ENCODE measurements around the gene KCNJ6. TPM values are rescaled to one million over a fixed set of nuclear protein-coding genes. Genes with fewer than 3 reads are reported as not detected.

The KCNJ6 gene
- total RNA-seq, 1 experiment from 2014 or later = not detected

GRCh38 chr21:37700641-37701202 lies 215.5 kb downstream of the KCNJ6 start:
- Histone ChIP-seq H3K79me2 (ENCODE audit: insufficient read depth, low read length) (no peaks in the 10 kb centered on the region), H3K4me3 (replicated peaks in 1 of 2; ENCODE audit: low read depth in 1 of 2, low read length in 2 of 2) (no peak overlapping the region), H3K9me2 (ENCODE audit: insufficient read depth) (no peaks in the 10 kb centered on the region), H3K4me1 (ENCODE audit: control insufficient read depth in 1 of 2, insufficient read depth in 2 of 2, low read length in 2 of 2) (no peaks in the 10 kb centered on the region), H2AFZ (ENCODE audit: low read depth, low read length, poor library complexity, severe bottlenecking) (no peak overlapping the region), H3K27me3 (ENCODE audit: insufficient read depth, low read length) (peaks cover 15% of the 10 kb centered on the region; the same call in 1 of the 2 replicates), H3K36me3 (ENCODE audit: control insufficient read depth in 1 of 2, insufficient read depth in 2 of 2, low read length in 2 of 2) (no peaks in the 10 kb centered on the region), H3K4me2 (ENCODE audit: low read length) (no peak overlapping the region), H3K27ac (ENCODE audit: low read depth, low read length) (no peak overlapping the region), H4K20me1 (ENCODE audit: insufficient read depth) (no peaks in the 10 kb centered on the region), H3K9me3 (ENCODE audit: control insufficient read depth in 1 of 2, insufficient read depth in 1 of 2, low read depth in 1 of 2, low read length in 2 of 2) (no peaks in the 10 kb centered on the region), H3K9ac (ENCODE audit: low read length) (no peak overlapping the region)
- ChIA-PET RAD21 (ENCODE audit: low non-redundant PET in 1 of 2, low total read pairs in 2 of 2, uncharacterized antibody in 2 of 2, unreplicated experiment in 2 of 2) (interaction anchor here in 1 of 2 experiments (0.6 kb wide), 1 partner anchor 534 kb away, joined by 3 read pairs; no protein-coding TSS in a partner anchor), CTCF (interaction anchor here (0.8 to 1.9 kb wide), 17 partner anchors 10 to 1438 kb away, joined by 3 to 23 read pairs (median 4); no protein-coding TSS in a partner anchor), POLR2A (no interaction called here)
- intact Hi-C loops (cut with micrococcal nuclease) = loop anchor here (1.0 to 10.0 kb wide), 3 partner anchors 424 to 656 kb away; no protein-coding TSS in a partner anchor
- DNase-seq (ENCODE audit: low read depth, low spot score) = peak; percentile 73
- TF ChIP-seq EZH2phosphoT487 (IDR thresholded peaks at IDR 0.05; ENCODE audit: borderline replicate concordance) (no peak), RAD21 (IDR thresholded peaks at IDR 0.05; ENCODE audit: low read depth) (peak; percentile 60), REST (IDR thresholded peaks at IDR 0.05; ENCODE audit: low read depth) (no peak), MAX (IDR thresholded peaks at IDR 0.05) (peak; percentile 60), JUND (IDR thresholded peaks at IDR 0.05) (no peak), ELF1 (IDR thresholded peaks at IDR 0.05; ENCODE audit: borderline replicate concordance, low read depth) (no peak), ZFX (IDR thresholded peaks at IDR 0.05) (no peak), FOSL1 (IDR thresholded peaks at IDR 0.05; ENCODE audit: low read depth) (no peak), CTCF (IDR thresholded peaks at IDR 0.05 in 2 of 3, conservative IDR thresholded peaks at IDR 0.05 in 1 of 3; ENCODE audit: borderline replicate concordance in 1 of 3, insufficient read depth in 1 of 3, low read depth in 2 of 3, low read length in 2 of 3) (peak; percentile 34 to 80 (median 75); a peak in 4 of 6 replicates), ATF3 (IDR thresholded peaks at IDR 0.05) (no peak)
- BruUV-seq (replicated peaks) = no TSS peak
- ATAC-seq = peak; percentile 100

Data from HCT116 (cell line).